Renal cortical epithelial cell (primary cell): Measurements from ENCODE around the gene PGAM5. TPM values are rescaled to one million over a fixed set of nuclear protein-coding genes. Genes with fewer than 3 reads are reported as not detected.

Experiments
- DNase-seq: peaks from one replicate; pipeline ENCODE4 v3.0.0-alpha.2; 2011; ENCODE audit warnings: low read depth
- total RNA-seq: library from RNA; depleted of rRNA; stranded (reverse); fragments of >200 nt; gene quantifications from 2 replicates; pipeline ENCODE4 v1.2.3, GENCODE V29; 2014

PGAM5 gene
- total RNA-seq, result 53.1 and 104 TPM in 2 replicates

DNA sequence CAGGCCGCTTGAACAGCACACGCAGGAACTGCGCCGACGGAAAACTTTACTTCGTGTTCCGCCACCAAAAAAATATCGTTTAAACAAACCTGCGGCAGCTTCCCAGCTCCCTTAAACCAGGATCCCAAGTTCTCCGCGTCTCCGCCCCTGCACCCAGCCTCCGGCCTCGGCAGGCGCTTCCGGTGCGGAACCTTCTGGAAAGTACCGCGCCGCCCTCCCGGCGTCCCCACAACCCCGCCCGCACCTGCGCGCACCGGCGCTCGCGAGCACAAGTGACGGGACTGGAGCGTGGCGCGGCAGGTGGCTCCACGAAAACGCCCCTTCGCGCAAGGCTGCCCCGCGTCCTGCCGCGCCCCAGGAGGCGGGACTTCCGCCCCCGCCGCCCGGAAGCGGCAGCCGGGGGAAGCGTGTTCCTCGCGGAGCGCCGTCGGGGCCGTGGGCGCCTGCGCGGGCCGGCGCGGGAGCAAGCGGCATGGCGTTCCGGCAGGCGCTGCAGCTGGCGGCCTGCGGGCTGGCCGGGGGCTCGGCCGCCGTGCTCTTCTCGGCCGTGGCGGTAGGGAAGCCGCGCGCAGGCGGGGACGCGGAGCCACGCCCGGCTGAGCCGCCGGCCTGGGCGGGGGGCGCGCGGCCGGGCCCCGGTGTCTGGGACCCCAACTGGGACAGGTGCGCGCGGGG lies at the start of gene PGAM5:
Gene PGAM5, plus strand, starts transcription at position 438 of the 675 bp plus-strand sequence. Its CDS starts 35 bp downstream, at position 473.
- peak; percentile 68 for DNase-seq

DNA sequence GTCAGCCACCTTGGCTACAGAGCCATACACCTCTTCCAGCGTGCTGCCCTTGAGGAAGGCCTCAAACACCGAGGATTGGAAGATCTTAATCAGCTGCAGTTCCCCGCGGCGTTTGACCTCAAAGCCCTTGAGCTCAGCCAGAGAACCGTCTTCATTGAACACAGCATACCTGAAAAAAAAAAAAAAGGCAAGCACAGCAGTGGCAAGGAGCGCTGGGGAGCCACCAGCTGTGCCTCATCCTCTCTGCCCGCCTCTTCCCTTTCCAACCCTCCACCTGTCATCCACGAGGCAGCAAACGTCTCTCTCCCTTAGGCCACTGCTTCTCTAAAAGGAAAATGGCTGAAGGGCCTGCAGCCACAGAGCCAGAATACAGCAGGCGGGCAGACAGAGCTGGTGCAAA lies 49.6 kb upstream of the PGAM5 start:
- no peak for DNase-seq

DNA sequence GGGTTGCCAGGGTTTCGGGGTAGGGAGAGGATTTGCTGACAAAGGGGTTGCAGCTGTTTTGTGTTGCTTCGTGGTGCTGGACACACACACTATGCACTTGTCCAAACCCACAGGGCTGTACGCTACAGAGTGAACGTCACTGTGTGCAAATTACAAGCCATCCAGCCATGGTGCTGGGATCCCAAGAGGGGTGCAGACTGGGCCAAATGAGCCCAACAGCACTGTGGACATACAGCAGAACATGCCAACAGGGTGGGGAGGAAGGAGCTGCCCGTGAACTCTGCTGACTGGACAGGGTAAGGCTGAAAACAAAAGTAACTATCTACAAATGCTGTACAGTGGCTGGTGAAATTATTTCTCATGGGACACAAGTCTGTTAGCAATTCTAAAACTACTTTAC lies 48.7 kb upstream of the PGAM5 start:
- DNase-seq, result no peak

DNA sequence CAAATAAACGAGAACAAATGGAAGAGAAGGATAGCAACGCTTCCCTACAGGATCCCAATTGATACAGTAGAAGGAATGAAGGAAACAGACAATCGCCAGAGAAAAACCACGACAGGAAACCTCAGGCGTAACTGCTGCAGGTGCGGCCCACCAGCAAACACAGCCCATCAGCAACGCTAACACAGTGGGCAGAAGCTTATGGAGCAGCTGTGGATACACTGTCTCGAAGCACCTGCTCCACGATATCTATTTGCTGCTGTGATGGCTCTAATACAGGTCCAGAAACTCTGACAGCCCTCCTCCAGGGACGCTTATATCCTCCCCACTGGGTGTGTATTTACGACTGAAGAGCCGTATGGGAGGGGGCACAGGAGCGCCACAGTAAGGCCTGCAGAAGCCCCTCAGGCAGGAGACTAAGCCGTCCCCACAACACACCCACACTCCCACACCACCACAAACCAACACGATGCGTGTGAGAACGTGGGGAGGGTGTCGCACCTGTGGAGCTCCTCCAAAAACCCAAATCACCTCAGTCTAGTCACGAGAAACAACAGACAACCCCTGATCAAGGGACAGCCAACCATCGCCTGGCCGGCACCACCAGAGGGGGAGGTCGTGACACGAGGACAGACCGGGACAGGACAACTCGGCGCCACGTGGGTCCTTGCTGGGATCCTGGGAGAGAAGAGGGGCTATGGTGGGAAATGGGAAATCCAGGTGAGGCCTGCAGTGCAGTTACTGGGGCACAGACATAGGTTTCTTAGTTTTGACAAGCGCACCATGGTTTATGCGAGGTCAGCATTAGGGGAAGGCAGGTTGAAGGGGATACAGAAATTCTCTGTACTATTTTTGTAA lies 47.5 kb upstream of the PGAM5 start:
- no peak for DNase-seq

DNA sequence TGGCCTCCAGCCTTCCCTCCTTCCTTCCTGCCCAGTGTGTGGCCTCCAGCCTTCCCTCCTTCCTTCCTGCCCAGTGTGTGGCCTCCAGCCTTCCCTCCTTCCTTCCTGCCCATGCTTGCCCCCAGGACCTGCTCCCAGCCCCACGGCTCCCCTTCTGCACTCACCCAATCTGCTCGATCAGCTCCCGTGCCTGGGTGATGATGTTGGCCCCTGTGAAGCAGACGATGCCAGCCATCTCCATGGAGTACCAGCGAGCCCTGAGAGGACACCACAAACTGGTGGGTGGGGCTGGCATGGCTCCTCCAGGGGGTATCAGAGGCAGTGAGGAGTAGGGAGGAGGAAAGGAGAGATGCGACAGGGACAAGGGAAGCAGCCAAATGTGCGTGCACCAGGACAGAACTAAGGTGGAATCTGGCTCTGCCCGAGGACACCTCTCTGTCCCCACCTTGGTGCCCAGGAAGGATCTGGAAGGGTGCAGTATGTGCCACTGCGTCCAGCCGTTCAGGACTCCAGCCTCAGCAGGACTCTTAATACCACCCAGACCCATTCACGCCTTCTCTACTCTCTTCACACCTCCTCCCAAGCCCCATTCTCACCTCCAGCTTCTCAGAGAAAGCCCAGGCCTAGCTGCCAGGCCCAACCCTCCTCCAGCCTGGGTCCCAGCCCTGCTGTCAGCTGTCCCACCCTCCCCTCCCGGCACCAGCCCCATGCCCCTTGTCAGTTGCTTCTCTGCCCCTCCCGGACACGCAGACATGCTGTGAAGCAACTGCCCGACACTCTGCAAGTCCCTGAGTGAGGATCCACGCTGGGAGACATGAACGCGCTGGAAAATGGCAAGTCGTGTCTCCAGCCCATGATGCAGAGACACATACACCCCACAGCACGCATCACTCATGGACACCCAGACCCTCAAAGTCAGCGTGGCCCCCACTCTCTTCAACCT lies 46.2 kb upstream of the PGAM5 start:
- no peak for DNase-seq

DNA sequence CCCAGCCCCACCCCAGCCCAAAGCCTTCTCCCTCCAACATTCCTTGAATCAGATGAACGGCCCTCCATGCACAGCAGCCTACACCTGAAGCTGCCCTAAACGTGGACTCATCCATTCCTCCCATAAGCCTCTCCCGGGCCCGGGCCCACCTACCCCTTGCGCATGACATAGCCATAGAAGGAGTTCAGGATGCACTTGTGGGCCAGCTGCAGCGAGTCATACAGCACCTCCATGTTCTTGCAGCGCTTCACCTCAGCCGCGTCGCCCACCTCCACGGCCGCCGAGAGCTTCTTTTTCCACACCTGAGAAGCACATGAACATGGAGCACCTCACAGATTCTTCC lies 45.5 kb upstream of the PGAM5 start:
- no peak for DNase-seq

DNA sequence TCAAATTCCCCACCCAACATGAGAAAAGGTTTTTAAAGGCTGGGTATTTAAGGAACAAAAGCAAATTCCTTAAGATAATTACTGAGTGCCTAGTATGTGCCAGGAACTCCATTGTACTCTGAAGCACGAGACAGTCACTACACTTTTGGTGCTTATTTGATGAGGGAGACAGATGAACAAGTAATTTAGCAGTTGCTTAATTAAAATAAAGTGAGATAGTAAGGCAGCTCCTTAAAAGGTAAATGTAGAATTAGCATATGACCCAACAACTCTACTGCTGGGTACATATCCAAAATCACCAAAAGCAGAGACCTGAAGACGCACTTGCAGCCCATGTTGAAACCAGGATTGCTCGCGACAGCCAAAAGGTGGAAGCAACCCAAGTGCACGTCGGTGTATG lies 44.8 kb upstream of the PGAM5 start:
- DNase-seq, result no peak

DNA sequence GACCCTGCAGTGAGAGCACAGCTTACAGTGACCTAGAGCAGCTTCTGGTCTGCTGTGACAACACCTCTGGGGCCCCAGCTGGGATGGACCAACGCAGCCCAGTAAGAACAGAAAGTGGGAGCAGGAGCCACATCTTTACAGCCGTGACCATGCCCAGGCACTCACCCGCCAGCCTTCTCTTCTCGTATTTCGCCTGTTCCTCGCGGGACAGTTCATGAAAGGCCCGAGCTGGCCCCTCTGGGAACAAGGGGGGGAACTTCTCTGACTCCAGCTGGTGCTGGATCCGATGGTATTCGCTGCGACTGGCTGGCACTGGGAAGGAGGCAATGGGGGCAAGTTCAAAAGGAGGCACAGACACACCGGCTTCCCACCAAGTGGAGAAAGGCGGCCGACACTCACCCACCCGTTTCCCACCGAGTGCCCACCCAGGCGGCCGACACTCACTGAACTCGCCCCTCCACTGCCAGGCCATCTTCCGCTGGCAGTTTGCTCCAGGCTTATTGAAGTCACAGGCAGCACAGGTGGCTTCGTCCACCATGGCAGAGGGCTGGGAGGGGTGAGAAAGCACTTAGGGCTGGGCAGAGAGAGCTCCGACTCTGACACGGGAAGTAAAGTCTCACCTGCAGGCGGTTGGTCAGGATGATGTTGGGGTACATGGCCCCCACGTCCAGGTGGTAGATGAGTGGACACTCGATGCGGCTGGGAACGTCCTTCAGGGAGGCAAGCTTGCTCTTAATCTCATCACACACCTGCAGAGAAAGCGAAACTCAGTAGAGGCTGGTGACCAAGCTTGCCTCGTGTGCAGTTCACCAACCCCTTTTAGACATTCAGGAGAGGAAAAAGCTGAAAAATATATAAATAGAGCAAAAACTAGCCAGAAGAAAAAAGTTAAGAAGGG lies 42.2 kb upstream of the PGAM5 start:
- no peak for DNase-seq

DNA sequence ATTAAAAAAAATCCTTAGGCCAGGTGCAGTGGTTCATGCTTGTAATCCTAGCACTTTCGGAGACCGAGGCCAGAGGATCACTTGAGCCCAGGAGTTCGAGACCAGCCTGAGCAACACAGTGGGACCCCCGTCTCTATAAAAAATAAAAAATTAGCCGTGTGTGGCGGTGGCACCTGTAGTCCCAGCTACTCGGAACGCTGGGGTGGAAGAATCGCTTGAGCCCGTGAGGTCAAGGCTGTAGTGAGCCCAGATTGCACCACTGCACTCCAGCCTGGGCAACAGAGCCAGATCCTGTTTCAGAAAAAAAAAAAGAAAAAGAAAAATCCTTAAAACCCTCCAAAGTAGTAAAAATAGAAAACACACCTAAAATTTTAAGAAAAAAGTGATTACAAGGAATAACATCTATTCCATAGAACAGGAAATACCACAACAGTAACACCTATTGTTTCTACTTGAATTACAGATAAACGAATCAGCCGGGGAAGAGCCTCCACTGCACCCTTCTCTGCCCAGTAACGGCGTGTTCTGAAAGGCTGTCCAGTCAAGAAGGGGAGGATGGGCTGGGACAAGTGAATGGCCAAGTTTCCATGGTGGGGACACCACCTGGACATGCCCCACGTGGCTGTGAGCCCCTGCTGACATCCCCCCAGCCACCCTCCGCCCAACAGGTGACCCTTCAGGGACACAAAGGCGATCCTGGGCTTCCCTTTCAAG lies 41.3 kb upstream of the PGAM5 start:
- no peak for DNase-seq

DNA sequence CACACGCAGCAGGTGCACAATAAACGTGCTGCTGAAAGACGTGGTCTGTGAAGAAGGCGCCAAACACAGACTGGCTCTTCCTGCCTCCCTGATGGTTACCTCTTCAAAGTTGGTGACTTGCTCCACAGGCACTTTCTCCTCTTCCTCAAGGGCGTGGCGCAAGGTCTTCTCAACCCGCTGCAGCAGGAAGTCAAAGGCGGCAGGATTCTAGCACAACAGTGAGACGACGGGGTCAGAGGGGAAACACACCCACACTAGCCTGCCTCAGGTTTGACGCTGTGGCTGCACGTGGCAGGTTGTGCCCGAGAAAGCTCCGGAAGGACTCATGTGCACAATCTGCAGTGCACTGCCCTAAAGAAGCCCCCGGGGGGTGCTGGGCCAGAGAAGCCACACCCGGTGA lies 38.5 kb upstream of the PGAM5 start:
- DNase-seq, result no peak

DNA sequence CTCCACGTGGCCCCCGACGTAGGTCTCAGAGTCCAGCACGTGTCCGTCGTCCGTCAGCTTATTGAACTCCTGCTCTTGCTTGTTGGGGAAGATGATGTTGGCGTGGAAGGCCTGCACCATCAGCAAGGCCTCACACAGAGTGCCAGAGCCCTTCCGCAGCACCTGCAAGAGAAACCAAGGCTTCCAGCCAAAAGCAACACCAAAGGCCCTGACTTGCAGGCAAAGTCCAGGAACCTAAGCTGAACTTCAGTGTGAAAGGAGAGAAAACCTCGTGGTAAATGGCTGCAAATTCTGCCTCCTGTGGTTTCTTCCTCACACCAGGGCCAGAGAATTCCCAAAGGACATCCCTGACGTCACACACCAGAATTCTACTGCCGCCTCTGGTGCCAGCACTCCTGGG lies 38.0 kb upstream of the PGAM5 start:
- DNase-seq, result no peak

DNA sequence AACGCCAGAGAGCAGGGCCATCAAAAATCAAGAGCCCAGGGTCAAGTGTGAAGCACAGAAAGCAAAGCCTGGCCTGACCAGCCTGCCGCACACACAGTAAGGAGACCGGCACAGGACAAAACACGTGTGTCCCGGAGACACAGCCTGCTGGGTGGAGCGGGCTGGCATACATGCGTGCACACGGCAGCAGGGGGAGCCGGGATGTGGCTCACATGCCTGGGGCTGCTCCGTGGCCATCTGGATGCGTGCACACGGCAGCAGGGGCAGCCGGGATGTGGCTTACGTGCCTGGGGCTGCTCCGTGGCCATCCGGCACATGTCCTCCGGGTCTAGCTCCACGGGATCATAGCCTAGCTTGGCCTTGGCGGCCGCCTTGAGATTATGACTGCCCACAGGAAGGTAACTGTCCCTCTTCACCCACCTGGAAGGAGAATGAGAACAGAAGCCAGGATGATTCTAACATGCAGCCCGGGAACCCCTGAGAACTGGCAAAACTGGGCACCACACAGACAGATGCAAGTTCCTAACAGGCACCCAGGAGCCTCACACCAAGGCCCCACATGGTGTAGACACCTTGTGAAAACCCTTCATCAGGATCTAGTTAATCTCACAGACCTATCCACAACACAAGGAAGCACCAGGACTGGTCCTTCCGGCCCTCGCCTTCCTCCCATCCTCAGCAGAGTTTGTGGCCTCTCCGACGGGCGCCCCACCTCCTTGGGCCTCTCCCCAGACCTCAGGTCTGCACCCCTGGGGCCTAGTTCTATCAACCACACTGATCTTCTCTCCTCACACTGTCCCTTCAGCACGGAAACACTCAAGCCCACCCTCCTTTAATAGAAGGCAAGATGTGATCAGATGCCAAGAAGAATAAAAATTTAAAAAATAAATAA lies 37.1 kb upstream of the PGAM5 start:
- no peak for DNase-seq

DNA sequence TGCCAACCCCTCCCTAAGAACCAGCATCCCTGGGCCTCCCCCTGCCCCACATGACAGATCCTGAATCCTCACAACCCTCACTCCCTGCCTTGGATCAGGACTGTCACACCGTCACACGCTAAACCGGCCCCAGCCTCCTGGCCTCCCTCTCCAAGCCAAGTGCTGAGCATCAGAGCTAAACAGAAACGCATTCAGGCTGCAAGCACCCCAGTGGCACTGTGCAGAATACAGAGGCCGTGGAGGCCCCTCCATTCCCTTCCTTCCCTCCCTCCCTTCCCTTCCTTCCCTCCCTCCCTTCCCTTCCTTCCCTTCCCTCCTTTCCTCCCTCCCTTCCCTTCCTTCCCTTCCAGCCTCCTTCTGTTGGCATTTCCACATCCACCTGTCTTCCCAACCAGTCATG lies 36.1 kb upstream of the PGAM5 start:
- DNase-seq, result no peak

DNA sequence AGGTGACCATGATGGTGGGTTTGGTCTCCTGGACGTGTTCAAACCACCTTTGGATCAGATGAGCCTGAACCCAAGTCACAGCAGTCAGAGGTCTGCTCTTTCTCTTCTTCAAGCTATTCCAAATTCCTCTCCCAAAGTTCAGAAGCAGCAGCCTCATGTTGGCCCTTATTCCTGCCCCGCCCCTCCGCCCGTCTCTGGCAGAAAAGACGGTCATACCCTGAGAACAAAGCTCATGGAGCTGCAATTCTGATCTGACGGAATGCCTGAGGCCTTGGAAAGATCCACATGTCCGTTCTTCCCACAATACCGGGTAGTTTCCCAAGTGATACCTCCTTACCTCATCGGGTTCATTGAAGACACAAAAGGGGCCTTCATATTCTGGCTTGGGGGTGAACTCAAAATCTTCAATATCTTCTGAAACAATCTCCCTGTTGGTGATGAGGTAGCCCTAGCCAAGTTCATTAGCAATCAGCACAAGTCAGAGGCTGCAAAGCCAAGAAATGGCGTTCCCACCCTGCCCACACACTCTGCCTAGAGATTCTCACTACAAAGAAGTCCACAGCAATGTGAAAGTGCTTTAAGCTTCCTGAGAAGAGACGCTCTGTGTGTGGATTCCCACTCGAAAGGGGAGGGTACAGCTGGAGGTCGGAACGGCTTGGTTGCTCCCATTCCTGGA lies 34.7 kb upstream of the PGAM5 start:
- DNase-seq, result no peak

DNA sequence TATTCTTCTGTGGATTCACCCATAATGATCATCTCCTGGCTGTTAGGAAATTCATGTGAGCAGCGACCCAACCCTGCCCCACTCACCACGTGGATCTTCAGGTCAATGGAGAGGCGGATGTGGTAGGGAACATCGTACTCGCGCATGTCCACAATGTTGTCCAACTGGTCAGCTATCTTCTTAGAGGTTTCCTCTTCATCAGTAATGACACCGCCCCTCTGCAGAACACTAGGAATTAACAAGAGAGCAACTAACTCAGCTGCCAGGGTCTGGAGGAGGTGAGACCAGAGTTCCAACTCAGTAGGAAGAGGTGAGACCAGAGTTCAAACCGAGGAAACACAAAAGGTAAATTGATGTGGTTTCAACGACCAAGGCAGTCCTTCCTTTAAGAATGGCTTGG lies 33.1 kb upstream of the PGAM5 start:
- no peak for DNase-seq

DNA sequence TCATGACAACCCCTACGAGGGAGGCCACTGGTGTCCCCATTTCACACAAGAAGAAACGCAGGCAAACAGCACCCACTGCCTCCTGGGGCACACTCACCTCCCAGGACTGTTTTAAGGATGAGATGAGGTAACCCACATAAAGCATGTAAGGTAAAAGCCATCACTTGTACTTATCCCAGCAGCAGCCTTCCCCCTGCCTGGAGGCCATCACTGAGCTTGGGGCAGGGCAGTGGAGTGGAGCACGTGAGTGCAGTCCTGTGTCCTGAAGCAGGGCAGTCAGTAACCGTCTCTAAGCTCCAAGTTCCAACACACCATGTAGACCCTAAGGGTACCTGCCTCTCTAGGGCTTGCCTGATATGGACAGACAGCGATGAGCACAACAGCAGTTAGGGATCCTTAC lies 25.2 kb upstream of the PGAM5 start:
- no peak for DNase-seq

DNA sequence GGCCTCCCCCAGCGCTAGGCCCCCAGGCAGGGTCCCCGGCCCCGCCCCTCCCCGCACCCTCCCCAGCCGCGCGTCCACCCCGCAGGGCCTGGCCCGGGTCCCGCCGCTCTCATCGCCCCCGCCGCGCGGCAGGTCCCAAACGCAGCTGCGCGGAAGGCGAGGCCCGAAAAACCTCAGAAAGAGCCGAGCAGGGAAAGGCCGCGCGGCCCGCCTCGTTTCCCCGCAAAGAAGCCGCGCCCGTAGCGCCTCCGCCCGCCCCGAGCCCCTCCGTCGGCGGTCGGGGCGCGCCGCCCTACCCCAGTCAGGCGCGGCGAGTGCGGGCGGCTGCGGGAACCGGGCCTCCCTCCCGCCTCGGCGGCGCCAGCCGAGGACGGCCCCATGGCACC lies 23.8 kb upstream of the PGAM5 start:
- DNase-seq, result no peak

DNA sequence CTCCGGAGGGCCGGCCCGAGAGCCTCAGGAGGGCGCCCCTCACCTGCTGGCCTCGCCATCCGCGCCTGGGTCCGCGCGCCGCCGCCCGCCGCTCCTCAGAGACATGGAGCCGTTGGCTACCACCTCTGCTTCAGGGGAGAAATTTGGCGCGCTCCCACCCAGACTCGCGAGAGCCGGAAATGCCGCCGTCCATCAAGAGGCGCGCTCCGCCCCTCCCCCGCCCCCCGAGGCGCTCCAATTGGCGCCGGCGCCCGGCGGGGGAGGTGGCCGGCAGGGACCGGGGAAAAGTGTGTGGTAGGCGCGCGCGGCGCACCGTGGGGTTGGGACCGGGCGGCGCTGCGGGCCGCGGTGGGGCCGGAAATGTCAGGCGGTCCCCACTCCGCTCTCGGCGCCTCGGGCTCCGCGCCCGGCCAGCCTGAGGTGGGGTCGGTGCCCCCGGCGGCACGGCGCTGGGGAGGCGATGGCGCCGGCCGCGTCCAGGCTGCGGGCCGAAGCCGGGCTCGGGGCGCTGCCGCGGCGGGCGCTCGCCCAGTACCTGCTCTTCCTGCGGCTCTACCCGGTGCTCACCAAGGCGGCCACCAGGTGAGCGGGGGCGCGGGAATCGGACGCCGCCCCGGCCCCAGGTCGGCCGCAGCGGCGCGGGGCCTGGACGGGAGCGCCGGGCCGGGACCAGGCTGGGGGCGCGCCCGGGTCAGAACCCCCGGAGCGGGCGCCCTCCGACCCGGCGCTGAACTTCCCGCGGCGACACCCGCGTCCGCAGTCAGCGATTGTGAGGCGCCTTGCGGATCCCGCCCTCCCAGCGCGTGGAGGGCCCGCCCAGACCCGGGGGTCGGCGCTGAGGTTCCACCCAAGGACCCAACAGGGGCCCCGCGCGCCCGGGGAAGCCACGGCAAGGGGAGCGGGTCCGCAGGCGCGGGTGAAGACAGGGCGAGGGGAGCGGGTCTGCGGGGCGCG lies 23.2 kb upstream of the PGAM5 start, which contains the start of the genes POLE and PXMP2:
Gene POLE, minus strand, starts transcription at position 132 of the 954 bp plus-strand sequence. Its CDS starts 27 bp downstream, at position 105.
Gene PXMP2, plus strand, starts transcription at position 377 of the 954 bp plus-strand sequence. Its CDS starts 84 bp downstream, at position 461.
- peak; percentile 80 for DNase-seq
